ENCODE data around the gene LUZP4. TPM values are rescaled to one million over a fixed set of nuclear protein-coding genes. Genes with fewer than 3 reads are reported as not detected.
"Not testable (repeated sequence)": the region's sequence is repeated elsewhere in the genome, so short reads cannot be mapped to it uniquely, and the experiment has no call there.

Gene LUZP4
- polyA plus RNA-seq, 6 donors from 2014 or later: not detected

DNA sequence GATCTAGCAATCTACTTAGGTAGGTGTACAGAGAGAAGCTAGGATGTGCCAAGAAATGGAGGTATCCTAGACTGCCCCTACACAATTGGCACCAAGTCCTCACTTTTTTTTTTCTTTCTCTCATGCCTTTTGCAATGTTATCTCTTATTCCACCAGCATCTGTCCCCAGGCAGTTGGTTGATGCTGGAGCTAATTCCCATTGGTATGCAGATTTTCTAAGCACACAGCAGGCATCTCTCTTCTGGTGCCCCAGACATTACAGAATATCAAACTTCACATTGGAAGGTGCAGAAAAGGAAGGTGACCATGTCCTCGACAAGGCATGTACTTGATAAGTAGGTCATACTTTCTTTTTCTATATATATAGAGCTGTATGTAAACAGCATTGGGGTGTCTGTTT lies 21.6 kb downstream of the LUZP4 start:
- ATAC-seq (ENCODE audit: low read depth in 2 of 2) (no peak), DNase-seq (no peak)
- Mint-ChIP-seq H3K9me3 (peaks cover 0 to 4% (median 0%) of the 10 kb centered on the region in 7 donors), H3K36me3 (no peaks in the 10 kb centered on the region), H3K4me1 (no peaks in the 10 kb centered on the region), H3K27me3 (no peaks in the 10 kb centered on the region), H3K27ac (no peak overlapping the region), H3K4me3 (no peak overlapping the region)

GRCh38 chrX:115311601-115312001 lies 22.1 kb downstream of the LUZP4 start:
- ATAC-seq (ENCODE audit: low read depth in 2 of 2) (no peak), DNase-seq (no peak)
- peaks cover 0 to 9% (median 3%) of the 10 kb centered on the region in 7 donors for H3K9me3 Mint-ChIP-seq
- H3K4me3 Mint-ChIP-seq: peak overlapping the region in 1 of 8 donors; percentile 29
- H3K27ac Mint-ChIP-seq: no peak overlapping the region
- no peaks in the 10 kb centered on the region for H3K27me3 Mint-ChIP-seq
- no peaks in the 10 kb centered on the region for H3K36me3 Mint-ChIP-seq
- no peaks in the 10 kb centered on the region for H3K4me1 Mint-ChIP-seq

DNA sequence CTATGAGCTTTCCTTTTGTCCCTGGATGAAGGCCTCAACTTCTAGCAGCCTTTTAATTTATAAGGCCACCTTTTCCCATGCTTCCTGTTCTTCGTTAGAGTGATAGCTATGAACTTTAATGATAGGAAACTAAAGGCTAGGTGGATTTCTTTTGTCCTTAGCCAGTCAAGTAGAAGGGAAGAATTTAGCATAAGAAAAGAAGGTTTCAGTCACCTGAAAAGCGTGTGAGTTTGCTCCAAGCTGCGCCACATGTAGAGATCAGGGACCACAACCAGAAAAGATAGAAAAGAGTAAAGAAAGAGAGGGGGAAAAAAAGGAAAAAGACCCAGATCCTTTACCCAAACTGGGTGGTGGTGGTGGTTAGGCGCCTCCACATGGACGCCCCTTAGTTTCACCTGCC lies 28.6 kb downstream of the LUZP4 start:
- H3K27me3 Mint-ChIP-seq: no peaks in the 10 kb centered on the region
- DNase-seq (no peak), ATAC-seq (ENCODE audit: low read depth in 2 of 2) (no peak)
- H3K36me3 Mint-ChIP-seq: no peaks in the 10 kb centered on the region
- peak overlapping the region in 1 of 8 donors; percentile 61 for H3K4me3 Mint-ChIP-seq
- H3K9me3 Mint-ChIP-seq: peaks cover 0 to 21% (median 2%) of the 10 kb centered on the region in 7 donors
- H3K4me1 Mint-ChIP-seq: no peaks in the 10 kb centered on the region
- no peak overlapping the region for H3K27ac Mint-ChIP-seq

DNA sequence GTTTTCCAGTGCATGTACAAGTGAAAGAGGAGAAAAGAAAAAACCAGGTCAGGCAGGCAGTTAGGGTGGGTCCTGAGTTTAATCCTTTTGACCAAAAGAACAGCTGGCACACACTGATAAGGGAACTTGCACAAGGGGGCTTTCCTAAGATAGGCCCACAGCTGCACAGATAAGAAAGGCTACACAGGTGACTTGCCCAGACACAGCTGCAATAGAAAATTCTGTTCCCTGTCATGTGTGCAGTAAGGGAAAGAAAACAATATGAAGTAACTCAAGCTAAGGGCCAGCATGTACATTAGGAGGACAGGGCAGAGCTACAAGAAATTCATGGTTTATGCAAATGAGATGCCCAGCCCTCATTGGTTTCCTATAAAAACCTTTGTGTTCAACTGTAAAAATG lies 32.9 kb downstream of the LUZP4 start:
- Mint-ChIP-seq H3K36me3 (no peaks in the 10 kb centered on the region), H3K4me1 (no peaks in the 10 kb centered on the region), H3K27me3 (no peaks in the 10 kb centered on the region), H3K4me3 (no peak overlapping the region), H3K27ac (no peak overlapping the region), H3K9me3 (peaks cover 0 to 11% (median 0%) of the 10 kb centered on the region in 7 donors)
- no peak for ATAC-seq (ENCODE audit: low read depth in 2 of 2)
- no peak for DNase-seq

GRCh38 chrX:115324194-115324593 lies 34.7 kb downstream of the LUZP4 start:
- no peak for DNase-seq
- no peaks in the 10 kb centered on the region for H3K4me1 Mint-ChIP-seq
- H3K9me3 Mint-ChIP-seq: no peaks in the 10 kb centered on the region
- no peak overlapping the region for H3K27ac Mint-ChIP-seq
- no peak for ATAC-seq (ENCODE audit: low read depth in 2 of 2)
- H3K4me3 Mint-ChIP-seq: no peak overlapping the region
- peaks cover 0 to 8% (median 0%) of the 10 kb centered on the region in 3 donors for H3K27me3 Mint-ChIP-seq
- H3K36me3 Mint-ChIP-seq: no peaks in the 10 kb centered on the region

DNA sequence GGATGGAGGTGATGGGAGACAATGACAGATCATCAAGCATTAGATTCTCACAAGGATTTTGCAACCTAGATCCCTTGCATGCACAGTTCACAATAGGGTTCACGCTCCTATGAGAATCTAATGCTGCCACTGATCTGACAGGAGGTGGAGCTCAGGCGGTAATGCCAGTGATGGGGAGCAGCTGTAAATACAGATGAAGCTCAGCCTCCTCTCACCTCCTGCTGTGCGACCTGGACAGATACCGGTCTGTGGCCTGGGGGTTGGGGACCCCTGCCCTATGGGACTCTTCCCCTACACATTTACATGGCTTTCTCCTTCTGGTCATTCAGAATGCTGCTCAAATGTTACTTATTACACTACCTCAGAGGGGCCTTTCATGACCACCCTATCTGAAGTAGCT lies 39.8 kb downstream of the LUZP4 start:
- H3K9me3 Mint-ChIP-seq; H3K27me3 Mint-ChIP-seq; ATAC-seq (ENCODE audit: low read depth in 2 of 2); DNase-seq; H3K36me3 Mint-ChIP-seq; H3K4me3 Mint-ChIP-seq; H3K4me1 Mint-ChIP-seq: not testable (repeated sequence)
- H3K27ac Mint-ChIP-seq: peak overlapping the region in 1 of 6 donors; percentile 44

GRCh38 chrX:115330498-115331168 lies 41.1 kb downstream of the LUZP4 start:
- DNase-seq: peak; percentile 5
- no peaks in the 10 kb centered on the region for H3K9me3 Mint-ChIP-seq
- peaks cover 0 to 4% (median 0%) of the 10 kb centered on the region in 3 donors for H3K4me1 Mint-ChIP-seq
- H3K4me3 Mint-ChIP-seq: no peak overlapping the region
- H3K27ac Mint-ChIP-seq: no peak overlapping the region
- H3K36me3 Mint-ChIP-seq: no peaks in the 10 kb centered on the region
- no peak for ATAC-seq (ENCODE audit: low read depth in 2 of 2)
- H3K27me3 Mint-ChIP-seq: peaks cover 0 to 8% (median 0%) of the 10 kb centered on the region in 3 donors

GRCh38 chrX:115332832-115333231 lies 43.3 kb downstream of the LUZP4 start:
- H3K4me3 Mint-ChIP-seq: no peak overlapping the region
- no peak overlapping the region for H3K27ac Mint-ChIP-seq
- no peaks in the 10 kb centered on the region for H3K36me3 Mint-ChIP-seq

GRCh38 chrX:115333446-115333845 lies 43.9 kb downstream of the LUZP4 start:
- DNase-seq (no peak), ATAC-seq (ENCODE audit: low read depth in 2 of 2) (no peak)
- H3K4me3 Mint-ChIP-seq: no peak overlapping the region
- peaks cover 0 to 7% (median 0%) of the 10 kb centered on the region in 3 donors for H3K27me3 Mint-ChIP-seq
- H3K27ac Mint-ChIP-seq: no peak overlapping the region
- no peaks in the 10 kb centered on the region for H3K36me3 Mint-ChIP-seq
- H3K4me1 Mint-ChIP-seq: peaks cover 0 to 4% (median 0%) of the 10 kb centered on the region in 3 donors
- peaks cover 0 to 3% (median 0%) of the 10 kb centered on the region in 7 donors for H3K9me3 Mint-ChIP-seq

More at GRCh38 chrX:115332832-115333231, 43.3 kb downstream of the LUZP4 start:
- Mint-ChIP-seq H3K4me1 (peaks cover 0 to 4% (median 0%) of the 10 kb centered on the region in 3 donors), H3K9me3 (peaks cover 0 to under 1% (median 0%) of the 10 kb centered on the region in 7 donors), H3K27me3 (peaks cover 0 to 8% (median 0%) of the 10 kb centered on the region in 3 donors)
- ATAC-seq (ENCODE audit: low read depth in 2 of 2) (no peak), DNase-seq (no peak)

DNA sequence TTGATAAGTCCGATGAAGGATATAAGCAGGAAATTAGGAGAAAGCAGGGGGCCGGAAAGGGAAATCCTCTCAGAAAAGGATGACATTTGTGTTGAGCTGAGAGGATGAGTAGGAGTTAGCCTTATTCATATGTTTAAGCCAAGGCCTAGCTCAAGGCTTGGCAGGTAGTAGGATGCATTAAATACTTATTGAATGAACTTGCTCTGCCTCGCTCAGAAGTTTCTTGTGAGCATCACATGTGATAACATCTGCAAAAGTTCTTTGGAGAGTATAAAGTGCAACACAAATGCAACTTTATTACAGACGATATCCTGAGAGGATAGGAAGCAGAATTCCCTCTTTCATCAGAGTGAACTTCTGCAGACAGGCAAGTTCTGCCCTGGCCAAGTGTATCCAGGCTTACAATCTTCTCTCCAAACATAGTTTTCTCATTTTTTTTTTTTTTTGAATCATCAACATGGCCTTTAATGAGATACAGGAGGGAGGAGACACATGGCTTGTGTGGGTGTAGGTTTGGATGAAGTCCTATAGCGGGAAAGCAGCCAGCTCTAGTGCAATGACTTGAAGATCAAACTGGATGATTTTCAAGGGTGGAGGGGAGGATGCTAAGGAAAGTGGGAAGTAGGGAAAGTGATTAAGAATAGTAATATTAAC lies 48.1 kb downstream of the LUZP4 start:
- DNase-seq (no peak), ATAC-seq (ENCODE audit: low read depth in 2 of 2) (no peak)
- Mint-ChIP-seq H3K27me3 (no peaks in the 10 kb centered on the region), H3K27ac (no peak overlapping the region), H3K9me3 (peaks cover 0 to 3% (median 0%) of the 10 kb centered on the region in 7 donors), H3K36me3 (no peaks in the 10 kb centered on the region), H3K4me3 (no peak overlapping the region), H3K4me1 (no peaks in the 10 kb centered on the region)

DNA sequence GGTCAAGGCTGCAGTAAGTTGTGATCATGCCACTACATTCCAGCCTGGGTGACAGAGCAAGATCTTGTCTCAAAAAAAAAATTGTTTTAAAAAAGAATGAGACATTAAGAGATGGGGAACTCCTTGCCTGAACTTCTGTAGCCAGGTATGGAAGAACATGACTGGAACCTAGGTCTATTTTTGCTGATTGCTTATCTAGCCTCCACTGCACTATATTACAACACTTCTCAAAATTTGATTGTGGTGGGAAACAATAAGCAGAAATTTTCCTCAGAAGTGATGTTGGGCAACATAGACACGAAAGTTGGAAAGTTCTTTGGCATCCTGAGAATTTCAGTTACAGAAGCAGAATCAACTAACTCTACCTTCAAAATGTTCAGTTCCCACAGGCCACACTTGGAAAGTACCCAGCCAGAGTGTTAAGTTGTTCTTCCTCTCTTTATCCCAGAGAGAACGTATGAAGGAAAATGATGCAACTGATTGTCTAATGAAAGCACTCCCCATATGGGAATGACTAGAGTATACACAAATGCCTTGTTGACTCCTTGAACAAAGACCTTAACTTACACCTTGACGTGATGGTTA lies 50.0 kb downstream of the LUZP4 start:
- ATAC-seq (ENCODE audit: low read depth in 2 of 2) (no peak), DNase-seq (no peak)
- H3K4me3 Mint-ChIP-seq: no peak overlapping the region
- H3K36me3 Mint-ChIP-seq: no peaks in the 10 kb centered on the region
- no peaks in the 10 kb centered on the region for H3K27me3 Mint-ChIP-seq
- no peak overlapping the region for H3K27ac Mint-ChIP-seq
- peaks cover 0 to 3% (median 0%) of the 10 kb centered on the region in 7 donors for H3K9me3 Mint-ChIP-seq
- H3K4me1 Mint-ChIP-seq: no peaks in the 10 kb centered on the region

GRCh38 chrX:115341421-115341820 lies 51.9 kb downstream of the LUZP4 start:
- H3K4me1 Mint-ChIP-seq: no peaks in the 10 kb centered on the region
- no peaks in the 10 kb centered on the region for H3K27me3 Mint-ChIP-seq
- H3K27ac Mint-ChIP-seq: no peak overlapping the region
- no peak for DNase-seq
- no peaks in the 10 kb centered on the region for H3K36me3 Mint-ChIP-seq
- no peak for ATAC-seq (ENCODE audit: low read depth in 2 of 2)
- no peak overlapping the region for H3K4me3 Mint-ChIP-seq
- H3K9me3 Mint-ChIP-seq: peaks cover 0 to 3% (median 0%) of the 10 kb centered on the region in 7 donors

DNA sequence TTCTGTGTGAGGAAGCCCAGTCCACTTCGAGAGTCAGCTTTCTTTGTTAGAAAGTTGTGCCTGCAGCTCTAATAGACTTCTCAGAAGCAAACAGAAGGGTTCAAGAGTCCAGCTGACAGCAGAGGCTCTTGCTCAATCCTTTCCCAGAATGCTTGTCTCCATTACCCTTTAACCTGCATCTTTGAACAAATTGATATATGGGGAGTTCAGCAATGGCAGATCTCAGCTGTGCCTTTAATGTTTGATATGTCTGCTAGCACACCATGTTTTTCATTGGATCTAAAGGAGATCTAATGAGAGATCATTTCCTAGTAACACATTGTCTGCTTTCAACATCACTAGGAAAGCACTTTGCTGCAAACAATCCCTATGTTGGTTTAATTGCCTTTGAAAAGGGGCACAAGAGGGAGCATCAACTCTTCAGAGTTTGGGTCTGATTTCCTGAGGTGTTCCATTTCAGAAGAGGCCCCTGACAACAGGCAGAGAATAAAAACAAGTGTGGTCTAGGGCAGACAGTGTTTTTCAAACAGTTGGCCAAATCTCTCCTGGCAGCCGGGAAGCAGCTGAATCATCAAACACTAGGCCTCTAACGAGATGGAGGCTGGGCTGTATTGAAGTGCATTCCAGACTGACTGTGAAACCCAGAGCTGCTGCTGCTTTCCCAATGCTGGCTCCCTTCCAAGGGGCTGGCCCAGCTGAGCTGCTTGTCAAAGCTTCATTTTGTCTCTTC lies 55.5 kb downstream of the LUZP4 start:
- peaks cover 0 to 8% (median 0%) of the 10 kb centered on the region in 7 donors for H3K9me3 Mint-ChIP-seq

More for the DNA sequence above, 55.5 kb downstream of the LUZP4 start:
- H3K27me3 Mint-ChIP-seq: no peaks in the 10 kb centered on the region
- H3K36me3 Mint-ChIP-seq: no peaks in the 10 kb centered on the region
- H3K4me1 Mint-ChIP-seq: no peaks in the 10 kb centered on the region
- DNase-seq (no peak), ATAC-seq (ENCODE audit: low read depth in 2 of 2) (no peak)
- no peak overlapping the region for H3K27ac Mint-ChIP-seq
- no peak overlapping the region for H3K4me3 Mint-ChIP-seq

All from naive B cell (primary cell).